ENCODE data around the gene MACROD2. TPM values are rescaled to one million over a fixed set of nuclear protein-coding genes. Genes with fewer than 3 reads are reported as not detected.

Gene MACROD2
- total and polyA plus RNA-seq, 2 of the 4 experiments (the other 2 are of a cell fraction): not detected

DNA sequence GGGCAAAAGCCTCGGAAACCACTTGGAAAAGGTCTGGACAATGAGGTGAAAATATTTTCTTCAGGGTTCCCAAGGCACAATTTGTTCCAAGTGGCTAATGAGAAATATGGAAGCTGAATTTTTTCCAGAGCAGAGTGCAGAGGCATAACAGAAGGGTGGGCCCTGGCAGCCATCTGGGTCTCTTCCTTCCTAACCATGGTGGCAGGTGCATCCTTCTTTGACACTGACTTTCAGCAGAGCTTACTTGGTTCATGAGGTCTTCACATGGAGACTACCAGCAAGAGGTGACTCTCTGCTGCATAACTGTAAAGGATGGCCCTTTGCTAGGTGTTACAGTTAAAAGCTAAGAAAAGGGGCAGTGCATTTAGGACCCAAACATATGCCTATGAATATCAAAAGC is 2055.1 kb downstream of the MACROD2 start:
- no peaks in the 10 kb centered on the region; the same call in none of the 2 replicates for H3K9me3 ChIP-seq (ENCODE audit: control insufficient read depth, insufficient read depth, low read length)
- in situ Hi-C loops (cut with MboI; ENCODE audit: low sequenced_read_pairs): no loop called here

More for the DNA sequence above, 2055.1 kb downstream of the MACROD2 start:
- H2AK5ac ChIP-seq (ENCODE audit: low read depth, low read length): no peak overlapping the region
- H3K9me1 ChIP-seq (ENCODE audit: insufficient read depth, low read length): no peaks in the 10 kb centered on the region
- no peak overlapping the region for H2BK5ac ChIP-seq (ENCODE audit: low read depth, low read length, poor library complexity, severe bottlenecking)
- no peak overlapping the region for H3K56ac ChIP-seq (ENCODE audit: extremely low read depth, insufficient read depth, low read length)
- no peak overlapping the region for H3K14ac ChIP-seq (replicated peaks; ENCODE audit: low read depth, low read length)
- CTCF ChIA-PET: no interaction called here
- H4K5ac ChIP-seq (ENCODE audit: low read depth, low read length): no peak overlapping the region
- no CpG with 5 or more reads among the region's 1 CpG for whole genome bisulfite sequencing, 2 experiments (ENCODE audit: extremely low coverage in 2 of 2, insufficient read length in 1 of 2)
- intact Hi-C loops (cut with micrococcal nuclease): no loop called here
- BruUV-seq (replicated peaks): no TSS peak
- H3K23ac ChIP-seq (ENCODE audit: low read depth, low read length): no peak overlapping the region
- H3K36me3 ChIP-seq (ENCODE audit: control insufficient read depth, insufficient read depth, low read length): no peaks in the 10 kb centered on the region
- H3K4me1 ChIP-seq (ENCODE audit: control insufficient read depth, insufficient read depth, low read length): no peaks in the 10 kb centered on the region
- dilution Hi-C loops (cut with HindIII; ENCODE audit: low sequenced_read_pairs, unreplicated experiment): no loop called here
- H3K79me1 ChIP-seq (ENCODE audit: low read depth in 1 of 2, low read length in 2 of 2): no peaks in the 10 kb centered on the region
- H3K4me3 ChIP-seq (ENCODE audit: insufficient read depth, low read depth, low read length): no peak overlapping the region
- H3K9ac ChIP-seq (ENCODE audit: low read depth, low read length): no peak overlapping the region
- no peak overlapping the region for H4K91ac ChIP-seq (ENCODE audit: insufficient read depth, low read depth, low read length)
- TF ChIP-seq MAZ (IDR thresholded peaks at IDR 0.05; ENCODE audit: borderline replicate concordance, low read depth, low read length) (no peak), RAD21 (IDR thresholded peaks at IDR 0.05; ENCODE audit: low read length) (no peak), CHD1 (IDR thresholded peaks at IDR 0.05; ENCODE audit: low read depth, low read length) (no peak), NFE2L2 (IDR thresholded peaks at IDR 0.05; ENCODE audit: low read depth, low read length) (no peak)
- H2AFZ ChIP-seq (replicated peaks; ENCODE audit: low read length, poor library complexity): no peak overlapping the region
- no peak overlapping the region for H2BK120ac ChIP-seq (ENCODE audit: low read depth, low read length)
- no peak overlapping the region for H3K4me2 ChIP-seq (ENCODE audit: low read depth, low read length)
- H2BK15ac ChIP-seq (ENCODE audit: low read depth, low read length): no peak overlapping the region
- no peak for DNase-seq
- no peak overlapping the region for H2BK20ac ChIP-seq (ENCODE audit: low read depth, low read length)
- no peak overlapping the region for H3K18ac ChIP-seq (ENCODE audit: low read depth, low read length)
- no peaks in the 10 kb centered on the region for H3K27me3 ChIP-seq (ENCODE audit: control insufficient read depth, insufficient read depth, low read length)
- no peak overlapping the region for H4K8ac ChIP-seq (ENCODE audit: low read depth in 2 of 2, low read length in 2 of 2)
- no peaks in the 10 kb centered on the region for H4K20me1 ChIP-seq (ENCODE audit: insufficient read depth, low read length)
- no peak for ATAC-seq (ENCODE audit: low read depth)
- POLR2A ChIA-PET (ENCODE audit: unreplicated experiment): no interaction called here
- H3K4ac ChIP-seq (ENCODE audit: low read depth, low read length): no peak overlapping the region
- H2AK9ac ChIP-seq (replicated peaks; ENCODE audit: low read depth, low read length, poor library complexity): no peak overlapping the region
- no peak overlapping the region for H3K27ac ChIP-seq (ENCODE audit: insufficient read depth, low read length)

Measured in IMR-90 (cell line).